ENCODE measurements around the gene HYPK. TPM values are rescaled to one million over a fixed set of nuclear protein-coding genes. Genes with fewer than 3 reads are reported as not detected.
"Not testable (repeated sequence)": the region's sequence is repeated elsewhere in the genome, so short reads cannot be mapped to it uniquely, and the experiment has no call there.

HYPK gene
- total RNA-seq, 5 donors from 2014 or later (not counting 1 experiment from before 2014, with no cell fraction given): 19.2 to 23.6 (median 21.8) TPM

DNA sequence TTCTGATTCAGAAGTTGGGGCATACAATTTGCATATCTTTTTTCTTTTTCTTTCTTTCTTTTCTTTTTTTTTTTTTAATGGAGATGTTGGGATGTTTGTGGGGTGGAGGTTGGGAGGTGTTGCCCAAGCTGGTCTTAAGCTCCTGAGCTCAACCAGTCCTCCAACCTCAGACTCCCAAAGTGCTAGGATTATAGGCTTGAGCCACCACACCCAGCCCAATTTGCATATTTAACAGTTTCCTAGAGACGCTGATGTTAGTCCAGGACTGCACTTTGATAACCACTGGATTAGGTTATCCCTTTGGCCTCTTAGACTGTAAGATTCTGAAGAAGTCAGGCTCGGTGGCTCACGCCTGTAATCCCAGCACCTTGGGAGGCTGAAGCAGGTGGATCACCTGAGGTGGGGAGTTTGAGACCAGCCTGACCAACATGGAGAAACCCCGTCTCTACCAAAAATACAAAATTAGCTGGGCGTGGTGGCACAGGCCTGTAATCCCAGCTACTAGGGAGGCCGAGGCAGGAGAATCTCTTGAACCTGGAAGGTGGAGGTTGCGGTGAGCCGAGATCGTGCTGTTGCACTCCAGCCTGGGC, 29.6 kb downstream of the HYPK start:
- peak overlapping the region; percentile 55 to 59 for H3K27ac Mint-ChIP-seq
- ChIA-PET POLR2A (interaction anchor here in 1 of 2 donors (0.7 kb wide), 1 partner anchor 15 kb away, joined by 4 read pairs; no protein-coding TSS in a partner anchor), CTCF (interaction anchor here in 1 of 2 donors (0.6 kb wide), 1 partner anchor 674 kb away, joined by 5 read pairs; no protein-coding TSS in a partner anchor)
- H3K27me3 ChIP-seq (replicated peaks in 1 of 2; ENCODE audit: control insufficient read depth in 2 of 2, extremely low read depth in 1 of 2, insufficient read depth in 2 of 2, low read length in 1 of 2); H3K27me3 Mint-ChIP-seq; DNase-seq; H3K4me3 ChIP-seq (ENCODE audit: control insufficient read depth in 1 of 2, extremely low read depth in 1 of 2, low read length in 1 of 2); H3K4me3 Mint-ChIP-seq; H3K27ac ChIP-seq (ENCODE audit: low read length); H3K9me3 ChIP-seq; ATAC-seq (replicated peaks in 1 of 4); H3K36me3 Mint-ChIP-seq; H3K36me3 ChIP-seq (ENCODE audit: control insufficient read depth in 2 of 2, extremely low read depth in 1 of 2, insufficient read depth in 1 of 2, low read length in 1 of 2); H3K9me3 Mint-ChIP-seq: not testable (repeated sequence)
- peaks cover 21 to 47% of the 10 kb centered on the region in 2 experiments for H3K4me1 ChIP-seq (ENCODE audit: control insufficient read depth in 1 of 2, extremely low read depth in 1 of 2, insufficient read depth in 2 of 2, low read length in 2 of 2)
- H3K4me1 Mint-ChIP-seq: peaks cover 44 to 51% (median 46%) of the 10 kb centered on the region in 3 donors
- 100% methylated on average over 1 of the region's 9 CpGs for WGBS (ENCODE audit: insufficient coverage)

GRCh38 chr15:43830691-43831275, 30.4 kb downstream of the HYPK start:
- H3K36me3 Mint-ChIP-seq; CTCF ChIA-PET; H3K27ac Mint-ChIP-seq; POLR2A ChIA-PET; H3K27me3 Mint-ChIP-seq; H3K36me3 ChIP-seq (ENCODE audit: control insufficient read depth in 2 of 2, extremely low read depth in 1 of 2, insufficient read depth in 1 of 2, low read length in 1 of 2); ATAC-seq (replicated peaks in 1 of 4); H3K4me3 Mint-ChIP-seq; H3K9me3 ChIP-seq; H3K4me3 ChIP-seq (ENCODE audit: control insufficient read depth in 1 of 2, extremely low read depth in 1 of 2, low read length in 1 of 2); H3K27ac ChIP-seq (ENCODE audit: low read length); H3K9me3 Mint-ChIP-seq; DNase-seq; H3K27me3 ChIP-seq (replicated peaks in 1 of 2; ENCODE audit: control insufficient read depth in 2 of 2, extremely low read depth in 1 of 2, insufficient read depth in 2 of 2, low read length in 1 of 2): not testable (repeated sequence)
- H3K4me1 ChIP-seq (ENCODE audit: control insufficient read depth in 1 of 2, extremely low read depth in 1 of 2, insufficient read depth in 2 of 2, low read length in 2 of 2): peaks cover 18 to 42% of the 10 kb centered on the region in 2 experiments
- H3K4me1 Mint-ChIP-seq: peaks cover 40 to 49% (median 46%) of the 10 kb centered on the region in 3 donors
- WGBS (ENCODE audit: insufficient coverage): 90% methylated on average over 2 of the region's 9 CpGs

DNA sequence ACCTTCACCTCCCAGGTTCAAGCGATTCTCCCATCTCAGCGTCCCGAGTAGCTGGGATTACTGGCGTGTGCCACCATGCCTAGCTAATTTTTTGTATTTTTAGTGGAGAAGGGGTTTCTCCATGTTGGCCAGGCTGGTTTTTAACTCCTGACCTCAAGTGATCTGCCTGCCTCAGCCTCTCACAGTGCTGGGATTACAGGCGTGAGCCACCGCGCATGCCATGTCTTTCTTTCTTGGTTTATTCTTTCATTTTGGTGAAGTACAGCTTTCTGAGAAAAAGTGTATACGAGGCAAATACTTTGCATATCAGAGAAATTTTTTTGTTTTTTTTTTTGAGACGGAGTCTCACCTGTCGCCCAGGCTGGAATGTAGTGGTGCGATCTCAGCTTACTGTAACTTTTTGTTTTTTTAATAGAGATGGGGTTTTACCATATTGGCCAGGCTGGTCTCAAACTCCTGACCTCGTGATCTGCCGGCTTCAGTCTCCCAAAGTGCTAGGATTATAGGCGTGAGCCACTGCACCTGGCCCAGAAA, 31.2 kb downstream of the HYPK start:
- H3K4me3 Mint-ChIP-seq; H3K27ac ChIP-seq (ENCODE audit: low read length); DNase-seq; H3K27me3 Mint-ChIP-seq; H3K9me3 Mint-ChIP-seq; H3K36me3 Mint-ChIP-seq; H3K27me3 ChIP-seq (replicated peaks in 1 of 2; ENCODE audit: control insufficient read depth in 2 of 2, extremely low read depth in 1 of 2, insufficient read depth in 2 of 2, low read length in 1 of 2); H3K4me3 ChIP-seq (ENCODE audit: control insufficient read depth in 1 of 2, extremely low read depth in 1 of 2, low read length in 1 of 2); H3K9me3 ChIP-seq; ATAC-seq (replicated peaks in 1 of 4): not testable (repeated sequence)
- peaks cover 0 to 12% of the 10 kb centered on the region in 2 donors for H3K36me3 ChIP-seq (ENCODE audit: control insufficient read depth in 2 of 2, extremely low read depth in 1 of 2, insufficient read depth in 1 of 2, low read length in 1 of 2)
- peaks cover 12 to 34% of the 10 kb centered on the region in 2 experiments for H3K4me1 ChIP-seq (ENCODE audit: control insufficient read depth in 1 of 2, extremely low read depth in 1 of 2, insufficient read depth in 2 of 2, low read length in 2 of 2)
- peaks cover 32 to 41% (median 40%) of the 10 kb centered on the region in 3 donors for H3K4me1 Mint-ChIP-seq
- WGBS (ENCODE audit: insufficient coverage): 88% methylated on average over 7 of the region's 14 CpGs
- ChIA-PET CTCF (interaction anchor here in 1 of 2 donors (0.6 kb wide), 1 partner anchor 9 kb away, joined by 3 read pairs; no protein-coding TSS in a partner anchor), POLR2A (interaction anchor here in 1 of 2 donors (0.6 kb wide), 1 partner anchor 1150 kb away, joined by 17 read pairs; no protein-coding TSS in a partner anchor)
- H3K27ac Mint-ChIP-seq: peak overlapping the region; percentile 29 to 52

GRCh38 chr15:43832485-43832884, 32.1 kb downstream of the HYPK start:
- H3K36me3 Mint-ChIP-seq; H3K4me3 ChIP-seq (ENCODE audit: control insufficient read depth in 1 of 2, extremely low read depth in 1 of 2, low read length in 1 of 2); H3K27ac ChIP-seq (ENCODE audit: low read length); H3K9me3 Mint-ChIP-seq; ATAC-seq (replicated peaks in 1 of 4); H3K9me3 ChIP-seq; CTCF ChIA-PET; DNase-seq; H3K27ac Mint-ChIP-seq; H3K27me3 Mint-ChIP-seq; H3K27me3 ChIP-seq (replicated peaks in 1 of 2; ENCODE audit: control insufficient read depth in 2 of 2, extremely low read depth in 1 of 2, insufficient read depth in 2 of 2, low read length in 1 of 2): not testable (repeated sequence)
- POLR2A ChIA-PET: interaction anchor here (0.6 to 1.0 kb wide), 4 partner anchors 8 to 588 kb away, joined by 4 to 6 read pairs (median 6); partner anchors contain the start of gene MFAP1 (in 2 of the 2)
- H3K4me1 Mint-ChIP-seq: peaks cover 28 to 34% (median 33%) of the 10 kb centered on the region in 3 donors
- peak overlapping the region in 1 of 3 donors; percentile 21 for H3K4me3 Mint-ChIP-seq
- 100% methylated on average over 1 of the region's 6 CpGs for WGBS (ENCODE audit: insufficient coverage)
- peaks cover 0 to 12% of the 10 kb centered on the region in 2 donors for H3K36me3 ChIP-seq (ENCODE audit: control insufficient read depth in 2 of 2, extremely low read depth in 1 of 2, insufficient read depth in 1 of 2, low read length in 1 of 2)
- peaks cover 8 to 27% of the 10 kb centered on the region in 2 experiments for H3K4me1 ChIP-seq (ENCODE audit: control insufficient read depth in 1 of 2, extremely low read depth in 1 of 2, insufficient read depth in 2 of 2, low read length in 2 of 2)

GRCh38 chr15:43845421-43845820, 45.0 kb downstream of the HYPK start:
- POLR2A ChIA-PET: interaction anchor here in 1 of 2 donors (0.5 kb wide), 1 partner anchor 15 kb away, joined by 4 read pairs; no protein-coding TSS in a partner anchor
- no peak overlapping the region for H3K27ac ChIP-seq (ENCODE audit: low read length)
- DNase-seq: no peak
- Mint-ChIP-seq H3K27me3 (no peaks in the 10 kb centered on the region), H3K9me3 (no peaks in the 10 kb centered on the region), H3K4me3 (no peak overlapping the region), H3K36me3 (peaks cover 27% of the 10 kb centered on the region), H3K4me1 (no peaks in the 10 kb centered on the region), H3K27ac (no peak overlapping the region)
- H3K9me3 ChIP-seq: no peaks in the 10 kb centered on the region
- ATAC-seq (replicated peaks in 1 of 4): no peak
- H3K4me3 ChIP-seq (ENCODE audit: control insufficient read depth in 1 of 2, extremely low read depth in 1 of 2, low read length in 1 of 2): no peak overlapping the region
- CTCF ChIA-PET: no interaction called here
- no peaks in the 10 kb centered on the region for H3K4me1 ChIP-seq (ENCODE audit: control insufficient read depth in 1 of 2, extremely low read depth in 1 of 2, insufficient read depth in 2 of 2, low read length in 2 of 2)
- no peaks in the 10 kb centered on the region for H3K27me3 ChIP-seq (replicated peaks in 1 of 2; ENCODE audit: control insufficient read depth in 2 of 2, extremely low read depth in 1 of 2, insufficient read depth in 2 of 2, low read length in 1 of 2)
- peaks cover 3 to 22% of the 10 kb centered on the region in 2 donors for H3K36me3 ChIP-seq (ENCODE audit: control insufficient read depth in 2 of 2, extremely low read depth in 1 of 2, insufficient read depth in 1 of 2, low read length in 1 of 2)

DNA sequence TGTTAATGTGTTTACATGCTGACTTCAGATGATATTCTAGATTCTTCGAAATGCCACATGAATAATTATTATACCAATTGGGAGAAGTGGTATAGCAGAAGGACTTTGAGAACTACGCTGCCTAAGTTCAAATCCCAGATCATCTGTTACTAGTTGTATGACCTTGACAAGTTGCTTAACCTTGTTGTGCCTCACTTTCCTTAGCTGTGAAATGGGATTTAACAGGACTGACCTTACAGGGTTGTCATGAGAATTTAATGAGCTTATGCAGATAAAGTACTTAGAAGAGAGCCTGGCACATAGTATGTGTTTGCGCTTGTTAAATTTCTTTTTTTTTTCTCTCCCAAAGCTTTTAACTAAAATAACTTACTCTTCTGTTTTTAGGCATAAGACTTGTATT, 50.9 kb downstream of the HYPK start:
- DNase-seq (no peak), ATAC-seq (replicated peaks in 1 of 4) (no peak)
- no CpG with 5 or more reads among the region's 3 CpGs for WGBS (ENCODE audit: insufficient coverage)
- Histone ChIP-seq H3K36me3 (ENCODE audit: control insufficient read depth in 2 of 2, extremely low read depth in 1 of 2, insufficient read depth in 1 of 2, low read length in 1 of 2) (peaks cover 5 to 18% of the 10 kb centered on the region in 2 donors), H3K4me1 (ENCODE audit: control insufficient read depth in 1 of 2, extremely low read depth in 1 of 2, insufficient read depth in 2 of 2, low read length in 2 of 2) (no peaks in the 10 kb centered on the region), H3K27me3 (replicated peaks in 1 of 2; ENCODE audit: control insufficient read depth in 2 of 2, extremely low read depth in 1 of 2, insufficient read depth in 2 of 2, low read length in 1 of 2) (no peaks in the 10 kb centered on the region), H3K9me3 (no peaks in the 10 kb centered on the region), H3K4me3 (ENCODE audit: control insufficient read depth in 1 of 2, extremely low read depth in 1 of 2, low read length in 1 of 2) (no peak overlapping the region), H3K27ac (ENCODE audit: low read length) (no peak overlapping the region)
- H3K9me3 Mint-ChIP-seq: no peaks in the 10 kb centered on the region
- H3K4me3 Mint-ChIP-seq: no peak overlapping the region
- ChIA-PET POLR2A (interaction anchor here in 1 of 2 donors (0.6 kb wide), 1 partner anchor 18 kb away, joined by 6 read pairs; no protein-coding TSS in a partner anchor), CTCF (interaction anchor here in 1 of 2 donors (0.6 kb wide), 1 partner anchor 696 kb away, joined by 9 read pairs; no protein-coding TSS in a partner anchor)
- H3K36me3 Mint-ChIP-seq: peaks cover 29% of the 10 kb centered on the region
- no peaks in the 10 kb centered on the region for H3K27me3 Mint-ChIP-seq
- H3K4me1 Mint-ChIP-seq: no peaks in the 10 kb centered on the region
- no peak overlapping the region for H3K27ac Mint-ChIP-seq

All from T-cell (primary cell).